ENCODE measurements around the gene N4BP3. TPM values are rescaled to one million over a fixed set of nuclear protein-coding genes. Genes with fewer than 3 reads are reported as not detected.
A peak's percentile ranks its signal among the peaks of the same experiment; 100 is the strongest.

N4BP3 gene
- polyA plus RNA-seq, 3 donors: 0.01 TPM; not detected in 2

DNA sequence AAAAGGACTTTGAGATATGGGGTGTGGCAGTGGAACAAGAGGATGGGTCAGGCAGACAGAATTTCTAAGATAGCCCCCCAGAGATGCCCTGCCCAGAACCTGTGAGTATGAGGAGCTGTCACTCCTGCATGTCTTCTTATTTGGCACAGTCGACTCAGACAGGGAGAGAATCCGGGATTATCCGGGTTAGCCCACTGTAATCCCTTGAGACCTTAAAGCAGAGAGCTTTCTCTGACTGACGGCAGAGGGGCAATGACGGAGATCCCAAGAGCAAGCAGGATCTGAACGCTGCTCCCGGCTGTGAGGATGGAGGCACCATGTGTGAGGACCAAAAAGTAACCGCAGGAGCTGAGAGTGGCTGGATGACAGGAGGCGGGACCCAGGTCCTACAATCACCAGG lies 49.1 kb downstream of the N4BP3 start:
- Histone ChIP-seq H3K79me2 (ENCODE audit: insufficient read depth, low read length) (no peaks in the 10 kb centered on the region), H3K4me3 (replicated peaks in 1 of 3; ENCODE audit: low read depth in 2 of 3, low read length in 3 of 3) (no peak overlapping the region), H3K4me2 (replicated peaks; ENCODE audit: extremely low read depth, low read length, poor library complexity, severe bottlenecking) (no peak overlapping the region), H3K36me3 (replicated peaks in 1 of 2; ENCODE audit: control insufficient read depth in 1 of 2, insufficient read depth in 2 of 2, low read length in 2 of 2) (no peaks in the 10 kb centered on the region), H3K4me1 (ENCODE audit: control insufficient read depth in 1 of 2, insufficient read depth in 2 of 2, low read length in 2 of 2) (peaks cover 8 to 9% of the 10 kb centered on the region in 2 donors), H3K9ac (ENCODE audit: insufficient read depth, low read length, poor library complexity, severe bottlenecking) (no peak overlapping the region), H4K20me1 (ENCODE audit: insufficient read depth, low read length) (no peaks in the 10 kb centered on the region), H2AFZ (ENCODE audit: insufficient read depth, low read depth, low read length, poor library complexity, severe bottlenecking) (no peak overlapping the region), H3K27me3 (ENCODE audit: control insufficient read depth in 2 of 2, insufficient read depth in 2 of 2, low read length in 2 of 2) (peaks cover 0 to 6% of the 10 kb centered on the region in 2 donors), H3K9me3 (replicated peaks in 1 of 2; ENCODE audit: control insufficient read depth in 1 of 2, insufficient read depth in 1 of 2, low read length in 2 of 2) (no peaks in the 10 kb centered on the region), H3K27ac (ENCODE audit: low read depth in 1 of 2, low read length in 2 of 2) (no peak overlapping the region)
- Mint-ChIP-seq H3K36me3 (no peaks in the 10 kb centered on the region), H3K9me3 (peaks cover 0 to 3% (median 0%) of the 10 kb centered on the region in 7 donors), H3K27ac (no peak overlapping the region), H3K27me3 (ENCODE audit: low read depth in 3 of 3) (peaks cover 11 to 28% (median 20%) of the 10 kb centered on the region in 3 donors), H3K4me3 (no peak overlapping the region), H3K4me1 (peaks cover 10% of the 10 kb centered on the region)
- TF ChIP-seq, protein P1, sequence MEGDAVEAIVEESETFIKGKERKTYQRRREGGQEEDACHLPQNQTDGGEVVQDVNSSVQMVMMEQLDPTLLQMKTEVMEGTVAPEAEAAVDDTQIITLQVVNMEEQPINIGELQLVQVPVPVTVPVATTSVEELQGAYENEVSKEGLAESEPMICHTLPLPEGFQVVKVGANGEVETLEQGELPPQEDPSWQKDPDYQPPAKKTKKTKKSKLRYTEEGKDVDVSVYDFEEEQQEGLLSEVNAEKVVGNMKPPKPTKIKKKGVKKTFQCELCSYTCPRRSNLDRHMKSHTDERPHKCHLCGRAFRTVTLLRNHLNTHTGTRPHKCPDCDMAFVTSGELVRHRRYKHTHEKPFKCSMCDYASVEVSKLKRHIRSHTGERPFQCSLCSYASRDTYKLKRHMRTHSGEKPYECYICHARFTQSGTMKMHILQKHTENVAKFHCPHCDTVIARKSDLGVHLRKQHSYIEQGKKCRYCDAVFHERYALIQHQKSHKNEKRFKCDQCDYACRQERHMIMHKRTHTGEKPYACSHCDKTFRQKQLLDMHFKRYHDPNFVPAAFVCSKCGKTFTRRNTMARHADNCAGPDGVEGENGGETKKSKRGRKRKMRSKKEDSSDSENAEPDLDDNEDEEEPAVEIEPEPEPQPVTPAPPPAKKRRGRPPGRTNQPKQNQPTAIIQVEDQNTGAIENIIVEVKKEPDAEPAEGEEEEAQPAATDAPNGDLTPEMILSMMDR (IDR thresholded peaks at IDR 0.05): no peak
- no peak for DNase-seq
- 100% methylated on average over 1 of the region's 9 CpGs for WGBS (ENCODE audit: insufficient coverage)
- intact Hi-C loops (cut with micrococcal nuclease): no loop called here

DNA sequence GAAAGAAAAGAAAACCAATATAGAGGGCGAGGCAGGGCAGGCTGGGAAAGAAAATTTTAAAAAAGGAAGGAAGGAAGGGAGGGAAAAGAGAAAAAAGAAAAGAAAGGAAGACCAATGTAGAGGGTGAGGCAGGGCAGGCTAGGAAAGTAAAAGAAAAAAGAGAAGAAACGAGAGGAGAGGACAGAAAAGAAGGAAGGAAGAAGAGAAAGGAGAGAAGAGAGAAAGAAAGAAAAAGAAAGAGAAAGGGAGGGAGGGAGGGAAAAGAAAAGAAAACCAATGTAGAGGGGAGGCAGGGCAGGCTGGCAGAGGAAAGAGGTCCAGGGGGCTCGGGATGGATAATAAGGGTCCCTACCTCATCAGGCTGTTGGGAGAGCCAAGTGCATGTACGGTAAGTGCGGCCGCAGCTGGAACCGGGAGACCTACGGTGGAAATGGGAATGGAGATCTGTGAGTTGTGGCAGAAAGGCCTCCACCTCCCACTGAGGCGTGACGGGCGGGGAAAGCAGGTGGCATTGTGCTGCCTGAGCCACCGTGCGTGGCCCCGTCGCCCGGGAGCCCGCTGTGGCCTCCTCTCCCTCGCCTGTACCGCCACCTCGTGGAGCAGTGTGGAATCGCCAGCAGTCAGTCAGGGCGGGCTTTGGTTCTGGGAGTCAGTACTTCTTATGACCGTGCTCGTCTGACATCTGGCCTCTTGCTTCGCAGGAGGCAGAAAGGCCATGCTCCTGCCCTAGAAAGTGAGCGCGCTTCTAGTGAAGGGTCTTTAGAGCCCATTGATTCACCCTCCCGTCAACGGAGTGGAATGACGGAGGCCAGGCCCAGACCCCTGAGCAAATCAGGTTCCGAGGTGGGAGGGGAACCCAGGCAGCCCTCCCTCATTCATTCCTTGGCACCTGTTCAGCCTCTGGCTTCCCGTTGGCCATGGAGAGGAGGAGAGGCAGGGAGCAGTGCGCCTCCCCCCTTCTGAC lies 50.7 kb downstream of the N4BP3 start:
- Mint-ChIP-seq H3K9me3 (peaks cover 0 to 3% (median 0%) of the 10 kb centered on the region in 7 donors), H3K36me3 (no peaks in the 10 kb centered on the region), H3K27ac (peak overlapping the region in 1 of 7 donors; percentile 63), H3K27me3 (ENCODE audit: low read depth in 3 of 3) (peaks cover 11 to 28% (median 20%) of the 10 kb centered on the region in 3 donors), H3K4me3 (peak overlapping the region in 1 of 2 donors; percentile 76), H3K4me1 (peaks cover 10% of the 10 kb centered on the region)
- intact Hi-C loops (cut with micrococcal nuclease): loop anchor here (1.0 to 2.0 kb wide), 2 partner anchors 87 to 88 kb away; no protein-coding TSS in a partner anchor
- under 1% methylated on average over 25 of the region's 33 CpGs for WGBS (ENCODE audit: insufficient coverage)
- no peak overlapping the region for H3K27ac ChIP-seq (ENCODE audit: low read depth in 1 of 2, low read length in 2 of 2)
- no peaks in the 10 kb centered on the region for H3K36me3 ChIP-seq (replicated peaks in 1 of 2; ENCODE audit: control insufficient read depth in 1 of 2, insufficient read depth in 2 of 2, low read length in 2 of 2)
- peak; percentile 74 to 75 (median 74) for DNase-seq
- H4K20me1 ChIP-seq (ENCODE audit: insufficient read depth, low read length): no peaks in the 10 kb centered on the region
- no peaks in the 10 kb centered on the region for H3K79me2 ChIP-seq (ENCODE audit: insufficient read depth, low read length)
- peak overlapping the region; percentile 69 for H3K4me2 ChIP-seq (replicated peaks; ENCODE audit: extremely low read depth, low read length, poor library complexity, severe bottlenecking)
- H3K4me1 ChIP-seq (ENCODE audit: control insufficient read depth in 1 of 2, insufficient read depth in 2 of 2, low read length in 2 of 2): peaks cover 8 to 9% of the 10 kb centered on the region in 2 donors
- peak overlapping the region in 1 of 3 experiments; percentile 53 for H3K4me3 ChIP-seq (replicated peaks in 1 of 3; ENCODE audit: low read depth in 2 of 3, low read length in 3 of 3)
- TF ChIP-seq, protein P1 (IDR thresholded peaks at IDR 0.05): peak; percentile 88
- peaks cover 0 to 6% of the 10 kb centered on the region in 2 donors for H3K27me3 ChIP-seq (ENCODE audit: control insufficient read depth in 2 of 2, insufficient read depth in 2 of 2, low read length in 2 of 2)
- peak overlapping the region; percentile 66 for H2AFZ ChIP-seq (ENCODE audit: insufficient read depth, low read depth, low read length, poor library complexity, severe bottlenecking)
- H3K9me3 ChIP-seq (replicated peaks in 1 of 2; ENCODE audit: control insufficient read depth in 1 of 2, insufficient read depth in 1 of 2, low read length in 2 of 2): no peaks in the 10 kb centered on the region
- H3K9ac ChIP-seq (ENCODE audit: insufficient read depth, low read length, poor library complexity, severe bottlenecking): peak overlapping the region; percentile 15
